ENCODE results near the gene DNPH1.

- no peak for TF ChIP-seq CTCF (IDR thresholded peaks at IDR 0.05)
- TF ChIP-seq ZFX (IDR thresholded peaks at IDR 0.05; ENCODE audit: borderline replicate concordance) = no peak
Measured at GRCh38 chr6:43189776-43190304, 39.4 kb downstream of the DNPH1 start.
